Fibroblast of skin of abdomen (primary cell): ENCODE measurements around the gene PIK3R1.
A peak's percentile ranks its signal among the peaks of the same experiment; 100 is the strongest.

Source experiments
- DNase-seq: peaks from one replicate; pipeline ENCODE4 v3.0.0-alpha.2; 2013

The PIK3R1 gene

GRCh38 chr5:68331192-68332079 lies 115.9 kb downstream of the PIK3R1 start:
- DNase-seq = peak; percentile 28

GRCh38 chr5:68332080-68332451 lies 116.5 kb downstream of the PIK3R1 start:
- DNase-seq = no peak

- DNase-seq = no peak
These were observed 117.0 kb downstream of the PIK3R1 start for GRCh38 chr5:68332556-68332955.

GRCh38 chr5:68333649-68334552 lies 118.3 kb downstream of the PIK3R1 start:
- DNase-seq = peak; percentile 77

- no peak for DNase-seq
These were observed 119.0 kb downstream of the PIK3R1 start for GRCh38 chr5:68334553-68334886.

DNA sequence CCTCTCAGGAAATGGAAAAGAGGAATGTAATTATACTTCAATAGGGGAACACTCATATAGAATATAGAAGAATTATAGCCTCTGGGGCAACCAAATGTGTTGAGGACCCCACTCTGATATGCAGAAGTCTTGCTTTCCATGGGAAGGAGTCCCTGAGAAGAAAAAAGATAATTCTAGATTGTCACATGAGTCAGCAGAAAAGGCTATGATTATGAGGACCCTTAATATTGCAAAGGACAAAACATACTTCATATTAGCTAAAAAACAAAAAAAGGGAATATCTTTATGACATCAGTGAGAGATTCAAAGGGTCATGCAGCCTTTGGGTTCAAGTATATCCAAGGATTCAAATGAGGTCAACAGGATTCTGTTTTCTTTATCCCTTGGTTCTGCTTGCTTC lies 119.5 kb downstream of the PIK3R1 start:
- no peak for DNase-seq

DNA sequence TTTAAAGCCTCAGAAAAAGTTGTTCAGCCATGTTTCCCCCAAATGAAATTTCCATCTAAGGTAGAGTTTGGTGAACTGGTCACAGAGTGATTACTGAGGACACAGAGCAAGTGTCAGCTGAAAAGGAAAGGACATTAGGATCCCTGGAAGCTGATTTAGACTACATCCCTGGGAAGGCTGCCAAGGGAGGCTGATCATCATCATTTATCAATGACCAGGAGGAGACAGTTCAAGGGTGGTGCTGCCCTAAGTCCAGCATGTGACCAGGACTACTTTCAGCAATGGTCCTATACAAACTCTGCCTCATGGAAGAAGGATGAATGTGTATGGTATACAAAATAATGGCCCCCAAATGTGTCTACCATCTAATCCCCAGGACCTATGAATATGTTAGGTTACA lies 120.6 kb downstream of the PIK3R1 start:
- DNase-seq = no peak

- no peak for DNase-seq
These were observed 121.7 kb downstream of the PIK3R1 start for GRCh38 chr5:68337235-68337634.

- DNase-seq = peak; percentile 56
These were observed 124.4 kb downstream of the PIK3R1 start for GRCh38 chr5:68339921-68340321.

DNA sequence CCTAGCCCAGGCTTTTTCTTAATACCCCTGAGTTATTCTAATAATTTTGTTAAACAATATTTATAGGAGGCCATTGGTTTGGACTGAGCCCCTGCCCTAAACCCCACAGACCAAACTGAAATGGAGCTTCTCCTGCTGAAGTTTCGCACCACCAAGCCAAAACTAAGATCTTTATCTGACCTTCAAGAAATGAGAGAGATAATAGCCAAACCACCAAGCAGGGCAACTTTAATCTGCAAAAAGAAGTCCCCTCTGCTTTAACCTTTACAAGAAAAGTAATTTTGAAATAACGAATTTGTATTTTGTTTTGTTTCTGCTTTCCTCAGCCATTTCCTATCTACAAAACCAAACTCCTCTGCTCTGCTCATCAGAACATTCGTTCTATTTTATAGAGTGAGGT lies 125.5 kb downstream of the PIK3R1 start:
- DNase-seq = no peak

DNA sequence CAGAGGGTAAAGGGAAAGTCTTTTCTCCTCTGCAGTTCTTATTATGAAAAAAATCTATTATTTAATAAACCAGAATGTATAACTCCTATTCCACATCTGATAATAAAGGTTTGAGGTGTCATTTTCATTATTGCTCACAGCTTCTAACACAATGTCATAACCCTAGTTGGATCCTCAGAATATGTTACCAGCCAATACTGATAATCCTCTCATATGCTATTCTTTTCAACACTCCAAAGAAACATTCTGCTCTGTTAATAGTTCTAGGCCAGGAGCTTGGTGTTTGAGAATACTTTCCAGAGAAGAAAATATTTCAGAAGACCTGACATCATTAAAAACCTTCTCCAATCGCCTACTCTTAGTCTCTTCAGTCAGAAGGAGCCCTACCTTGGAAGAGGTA lies 127.1 kb downstream of the PIK3R1 start:
- DNase-seq = no peak

DNA sequence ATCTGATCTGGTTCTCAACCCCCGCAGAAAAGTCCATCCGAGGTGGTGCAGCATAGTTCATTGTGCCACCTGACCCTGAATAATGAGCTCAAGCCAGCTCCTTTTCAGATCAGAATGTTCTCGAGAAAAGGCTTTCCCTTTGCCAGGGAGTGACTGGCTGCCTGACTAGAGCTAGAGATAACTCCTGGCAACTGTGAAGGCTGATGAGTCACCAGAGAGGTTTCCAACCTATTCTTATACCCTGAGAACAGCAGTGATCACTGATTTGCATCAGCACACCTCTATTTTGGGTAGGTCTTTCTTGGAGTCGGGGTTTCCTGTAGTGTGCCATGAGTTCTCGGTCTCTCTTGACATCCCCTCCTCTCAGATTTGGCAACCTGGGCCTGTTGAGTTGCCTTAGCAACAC lies 127.9 kb downstream of the PIK3R1 start:
- peak; percentile 73 for DNase-seq

- peak; percentile 61 for DNase-seq
These were observed 129.0 kb downstream of the PIK3R1 start for GRCh38 chr5:68344447-68345111.

GRCh38 chr5:68345171-68345570 lies 129.6 kb downstream of the PIK3R1 start:
- peak; percentile 12 for DNase-seq

DNA sequence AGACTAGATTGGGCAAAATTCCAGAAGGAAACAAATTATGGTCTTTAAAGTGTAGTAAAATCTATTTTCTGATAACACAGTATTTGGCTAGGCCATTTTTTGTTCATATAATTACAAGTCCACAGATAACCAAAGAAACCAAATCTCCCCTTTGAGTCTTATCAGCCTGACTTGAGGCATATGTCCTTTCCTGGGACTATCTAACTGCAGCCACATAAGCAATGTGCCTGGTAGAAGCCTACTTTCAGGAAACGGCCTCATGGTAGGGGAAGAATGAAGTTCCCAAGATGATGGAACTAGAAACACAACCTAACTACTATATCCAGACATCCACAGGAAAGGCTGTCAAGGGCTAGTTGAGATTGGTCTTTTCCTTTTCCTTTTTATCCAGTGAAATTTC lies 130.0 kb downstream of the PIK3R1 start:
- no peak for DNase-seq

GRCh38 chr5:68347536-68347935 lies 132.0 kb downstream of the PIK3R1 start:
- no peak for DNase-seq

- no peak for DNase-seq
These were observed 133.1 kb downstream of the PIK3R1 start for GRCh38 chr5:68348447-68349222.

- DNase-seq = no peak
These were observed 134.6 kb downstream of the PIK3R1 start for GRCh38 chr5:68350176-68350575.
